CD4-positive, alpha-beta T cell treated with Interleukin-2 at 100 ng/mL for 4 hours (primary cell): ENCODE results near the gene FFAR3.
"Not testable (repeated sequence)": the region's sequence is repeated elsewhere in the genome, so short reads cannot be mapped to it uniquely, and the experiment has no call there.

ENCODE experiments used
- DNase-seq: peaks from one replicate; pipeline ENCODE4 v3.0.0-alpha.2; 2020; ENCODE audit warnings: low spot score

Gene FFAR3

DNA sequence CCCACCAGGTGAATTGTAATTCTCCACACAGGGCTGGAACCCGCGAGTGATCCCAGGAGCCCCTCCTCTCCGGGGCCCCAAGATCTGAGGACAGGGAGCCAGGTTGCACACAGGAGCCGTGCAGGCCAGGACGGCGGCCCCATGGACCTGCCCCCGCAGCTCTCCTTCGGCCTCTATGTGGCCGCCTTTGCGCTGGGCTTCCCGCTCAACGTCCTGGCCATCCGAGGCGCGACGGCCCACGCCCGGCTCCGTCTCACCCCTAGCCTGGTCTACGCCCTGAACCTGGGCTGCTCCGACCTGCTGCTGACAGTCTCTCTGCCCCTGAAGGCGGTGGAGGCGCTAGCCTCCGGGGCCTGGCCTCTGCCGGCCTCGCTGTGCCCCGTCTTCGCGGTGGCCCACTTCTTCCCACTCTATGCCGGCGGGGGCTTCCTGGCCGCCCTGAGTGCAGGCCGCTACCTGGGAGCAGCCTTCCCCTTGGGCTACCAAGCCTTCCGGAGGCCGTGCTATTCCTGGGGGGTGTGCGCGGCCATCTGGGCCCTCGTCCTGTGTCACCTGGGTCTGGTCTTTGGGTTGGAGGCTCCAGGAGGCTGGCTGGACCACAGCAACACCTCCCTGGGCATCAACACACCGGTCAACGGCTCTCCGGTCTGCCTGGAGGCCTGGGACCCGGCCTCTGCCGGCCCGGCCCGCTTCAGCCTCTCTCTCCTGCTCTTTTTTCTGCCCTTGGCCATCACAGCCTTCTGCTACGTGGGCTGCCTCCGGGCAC, 6.7 kb upstream of the FFAR3 start:
- no peak for DNase-seq

DNA sequence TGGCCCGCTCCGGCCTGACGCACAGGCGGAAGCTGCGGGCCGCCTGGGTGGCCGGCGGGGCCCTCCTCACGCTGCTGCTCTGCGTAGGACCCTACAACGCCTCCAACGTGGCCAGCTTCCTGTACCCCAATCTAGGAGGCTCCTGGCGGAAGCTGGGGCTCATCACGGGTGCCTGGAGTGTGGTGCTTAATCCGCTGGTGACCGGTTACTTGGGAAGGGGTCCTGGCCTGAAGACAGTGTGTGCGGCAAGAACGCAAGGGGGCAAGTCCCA, 6.1 kb upstream of the FFAR3 start:
- no peak for DNase-seq

DNA sequence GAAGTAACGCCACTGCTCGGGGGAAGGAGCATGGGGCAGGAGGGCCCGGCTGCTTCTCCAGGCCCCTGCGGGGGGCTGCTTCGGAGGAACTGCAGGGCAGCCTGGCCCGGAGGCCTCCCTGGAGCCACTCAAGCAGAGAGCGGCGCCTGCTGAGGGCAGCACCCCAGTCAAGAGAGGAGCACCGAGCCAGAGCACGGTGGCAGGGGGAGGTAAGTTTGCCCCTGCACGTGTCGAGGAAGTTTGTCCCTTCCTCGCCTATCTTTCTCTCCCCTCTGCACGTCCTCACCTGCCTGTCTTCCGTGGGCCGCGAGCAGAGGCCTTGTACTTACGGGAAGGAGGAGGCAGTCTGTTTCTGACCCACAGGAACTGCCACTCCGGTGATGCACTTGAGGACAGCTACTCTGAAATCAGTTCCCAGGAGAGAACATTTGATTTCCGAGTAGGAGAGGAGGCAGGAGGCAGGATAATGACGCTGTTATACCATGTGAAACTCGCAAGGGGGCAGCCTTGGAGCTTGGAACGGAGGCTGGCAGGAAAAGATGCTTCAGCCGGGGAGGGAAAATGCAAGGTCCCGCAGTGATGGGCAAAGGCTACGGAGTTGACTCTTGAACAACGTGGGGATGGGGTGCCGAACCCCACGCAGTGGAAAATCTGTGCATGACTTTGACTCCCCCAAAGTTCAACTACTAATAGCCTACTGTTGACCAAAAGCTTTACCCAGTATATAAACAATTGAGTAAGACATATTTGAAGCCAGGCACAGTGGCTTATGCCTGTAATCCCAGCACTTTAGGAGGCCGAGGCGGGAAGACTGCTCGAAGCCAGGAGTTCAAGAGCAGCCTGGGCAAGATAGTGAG, 5.6 kb upstream of the FFAR3 start:
- DNase-seq = peak; percentile 76

DNA sequence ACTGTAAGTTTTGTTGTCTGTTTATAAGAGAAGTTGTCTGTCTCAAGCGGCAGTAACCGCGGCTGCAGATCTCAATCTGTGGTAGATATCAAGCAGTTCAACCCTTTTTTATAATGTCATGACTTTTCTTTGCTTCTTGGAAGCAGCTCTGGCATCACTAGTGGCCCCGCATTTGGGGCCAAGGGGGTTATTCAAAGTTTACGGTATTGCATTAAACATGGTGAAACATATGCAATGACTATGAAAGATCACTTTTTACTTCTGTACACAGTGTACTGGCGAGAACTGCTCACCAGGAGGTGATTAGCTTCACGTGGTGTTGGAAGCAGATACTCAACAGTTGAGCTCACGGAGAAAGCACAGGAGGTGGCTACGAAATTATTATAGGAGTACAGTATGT, 4.6 kb upstream of the FFAR3 start:
- no peak for DNase-seq

DNA sequence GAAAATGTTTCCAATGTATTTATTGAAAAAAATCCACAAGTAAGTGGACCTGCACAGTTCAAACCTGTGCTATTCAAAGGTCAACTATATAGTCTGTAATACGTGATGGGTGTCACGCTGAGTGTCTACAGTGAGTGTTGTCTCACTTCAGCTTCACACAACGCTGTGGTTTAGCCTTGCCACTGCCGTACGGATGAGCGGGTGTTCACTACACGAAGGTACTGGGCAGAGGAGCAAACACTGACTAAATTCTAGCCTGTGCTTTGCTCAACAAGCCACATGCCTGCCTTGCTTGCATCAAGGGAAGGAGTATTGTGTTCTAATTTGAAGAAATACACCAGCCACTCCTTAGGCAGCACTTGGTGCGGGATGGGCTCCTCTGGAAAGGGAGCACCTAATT, 3.4 kb upstream of the FFAR3 start:
- DNase-seq = no peak

DNA sequence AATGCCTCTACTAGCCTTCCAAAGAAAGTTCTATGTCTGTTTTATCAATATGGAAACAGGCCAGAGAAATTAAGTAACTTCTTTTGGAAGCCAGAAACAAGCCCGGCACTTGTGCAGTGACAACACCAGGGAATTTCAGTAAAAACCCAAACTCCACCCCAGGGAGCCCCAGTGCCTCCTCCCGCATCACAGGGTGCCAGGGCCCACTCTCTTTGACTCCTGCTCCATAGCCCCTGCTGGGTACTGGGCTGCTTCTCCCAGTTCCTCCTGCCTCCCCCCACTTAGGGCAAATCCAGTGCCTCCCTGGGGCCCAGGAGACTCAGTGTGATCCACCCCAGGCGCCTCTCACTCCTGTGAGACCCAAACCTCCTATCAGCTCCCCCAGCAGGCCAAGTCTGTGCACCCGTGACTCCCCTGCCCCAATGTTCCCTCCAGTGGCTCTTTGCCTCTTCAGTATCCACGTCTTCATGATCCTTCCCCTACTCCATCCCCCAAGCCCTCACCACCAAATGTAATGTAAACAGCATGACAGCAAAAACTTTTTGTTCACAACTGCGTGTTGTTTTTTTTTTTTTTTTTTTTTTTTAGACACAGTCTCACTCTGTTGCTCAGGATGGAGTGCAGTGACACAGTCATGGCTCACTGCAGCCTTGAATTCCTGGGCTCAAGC, 2.3 kb upstream of the FFAR3 start:
- no peak for DNase-seq

DNA sequence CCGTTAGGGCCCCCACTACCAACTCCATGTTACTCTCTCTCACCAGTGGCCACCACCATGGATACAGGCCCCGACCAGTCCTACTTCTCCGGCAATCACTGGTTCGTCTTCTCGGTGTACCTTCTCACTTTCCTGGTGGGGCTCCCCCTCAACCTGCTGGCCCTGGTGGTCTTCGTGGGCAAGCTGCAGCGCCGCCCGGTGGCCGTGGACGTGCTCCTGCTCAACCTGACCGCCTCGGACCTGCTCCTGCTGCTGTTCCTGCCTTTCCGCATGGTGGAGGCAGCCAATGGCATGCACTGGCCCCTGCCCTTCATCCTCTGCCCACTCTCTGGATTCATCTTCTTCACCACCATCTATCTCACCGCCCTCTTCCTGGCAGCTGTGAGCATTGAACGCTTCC, 574 bp downstream of the FFAR3 start:
- DNase-seq = not testable (repeated sequence)

DNA sequence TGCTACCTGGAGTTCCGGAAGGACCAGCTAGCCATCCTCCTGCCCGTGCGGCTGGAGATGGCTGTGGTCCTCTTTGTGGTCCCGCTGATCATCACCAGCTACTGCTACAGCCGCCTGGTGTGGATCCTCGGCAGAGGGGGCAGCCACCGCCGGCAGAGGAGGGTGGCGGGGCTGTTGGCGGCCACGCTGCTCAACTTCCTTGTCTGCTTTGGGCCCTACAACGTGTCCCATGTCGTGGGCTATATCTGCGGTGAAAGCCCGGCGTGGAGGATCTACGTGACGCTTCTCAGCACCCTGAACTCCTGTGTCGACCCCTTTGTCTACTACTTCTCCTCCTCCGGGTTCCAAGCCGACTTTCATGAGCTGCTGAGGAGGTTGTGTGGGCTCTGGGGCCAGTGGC, 1.1 kb downstream of the FFAR3 start:
- not testable (repeated sequence) for DNase-seq

DNA sequence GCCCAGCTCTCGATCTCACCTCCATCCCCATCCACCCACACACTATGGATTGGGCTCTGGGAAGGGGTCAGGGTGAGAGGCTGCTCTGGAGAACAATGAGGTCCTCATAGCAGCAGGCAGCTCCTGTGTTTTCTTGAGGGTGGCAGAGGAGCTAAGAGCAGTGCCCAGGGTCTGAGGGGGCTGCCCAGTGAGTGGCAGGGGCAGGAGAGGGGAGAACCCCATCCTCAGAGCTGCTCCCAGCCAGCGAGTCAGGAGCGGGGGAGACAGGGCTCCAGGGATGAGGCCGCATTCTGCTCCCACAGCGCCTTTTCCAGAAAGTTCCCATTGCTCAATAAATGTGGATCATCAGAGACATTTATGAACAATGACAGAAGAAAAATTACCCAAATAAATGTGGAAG, 1.8 kb downstream of the FFAR3 start:
- DNase-seq = not testable (repeated sequence)

DNA sequence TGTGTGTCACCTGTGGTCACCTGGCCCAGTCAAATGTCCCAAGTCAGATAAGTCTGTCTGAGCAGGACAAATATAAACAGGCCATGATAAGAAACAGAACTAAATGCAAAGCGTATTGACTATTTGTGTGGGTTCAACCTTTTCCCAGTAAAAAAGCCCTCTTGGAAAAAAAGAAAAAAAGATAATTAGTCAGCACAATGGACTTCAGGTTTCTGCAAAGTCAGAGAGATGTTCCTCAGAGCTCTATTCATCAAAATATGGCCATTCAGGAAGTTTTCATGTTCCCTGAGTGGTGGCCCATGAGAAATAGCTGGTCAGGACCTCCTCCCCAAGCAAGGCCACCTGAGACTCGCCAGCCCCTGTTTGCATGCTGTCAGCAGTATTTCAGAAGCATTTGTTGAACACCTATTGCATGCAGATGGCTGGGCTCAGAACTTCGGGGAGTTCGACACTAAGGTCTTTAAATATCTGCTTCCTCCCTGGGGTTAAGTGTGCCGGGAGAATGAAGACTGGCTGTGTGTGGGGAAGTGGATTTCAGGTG, 2.7 kb downstream of the FFAR3 start:
- no peak for DNase-seq

DNA sequence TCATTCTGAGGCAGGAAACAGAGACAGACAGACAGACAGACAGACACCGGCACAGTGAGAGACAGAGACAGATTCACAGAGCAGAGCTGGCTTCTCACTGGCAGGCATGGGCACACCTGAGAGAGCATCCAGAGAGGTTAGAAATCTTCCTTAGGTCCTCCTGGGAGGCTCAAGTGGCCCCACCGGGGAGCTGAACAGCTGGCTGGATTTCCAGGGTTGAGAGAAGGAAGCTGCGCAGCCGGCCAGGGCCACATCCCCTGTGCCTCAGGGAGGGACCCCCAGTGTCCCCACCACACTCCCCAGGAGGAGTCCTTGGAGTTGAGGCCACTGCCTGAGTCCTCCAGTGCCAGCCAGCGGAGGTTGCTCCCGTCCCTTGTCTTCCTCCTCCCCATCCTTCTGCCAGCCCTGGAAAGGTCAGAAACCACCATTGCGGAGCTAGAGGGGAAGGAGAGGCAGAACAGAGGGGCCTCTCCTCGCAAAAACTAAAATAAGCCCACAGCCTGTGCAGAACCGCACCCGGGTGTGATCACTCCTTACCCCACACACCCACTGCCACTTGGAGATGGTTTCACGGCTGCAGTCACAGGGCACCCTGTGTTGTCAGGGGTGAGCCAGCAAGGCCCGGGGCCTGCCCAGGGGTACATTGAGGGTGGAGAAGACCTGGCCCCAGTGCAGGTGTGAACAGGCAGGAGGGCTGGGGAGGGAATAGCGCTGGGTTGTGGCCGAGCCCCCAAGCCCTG, 4.2 kb downstream of the FFAR3 start:
- no peak for DNase-seq

DNA sequence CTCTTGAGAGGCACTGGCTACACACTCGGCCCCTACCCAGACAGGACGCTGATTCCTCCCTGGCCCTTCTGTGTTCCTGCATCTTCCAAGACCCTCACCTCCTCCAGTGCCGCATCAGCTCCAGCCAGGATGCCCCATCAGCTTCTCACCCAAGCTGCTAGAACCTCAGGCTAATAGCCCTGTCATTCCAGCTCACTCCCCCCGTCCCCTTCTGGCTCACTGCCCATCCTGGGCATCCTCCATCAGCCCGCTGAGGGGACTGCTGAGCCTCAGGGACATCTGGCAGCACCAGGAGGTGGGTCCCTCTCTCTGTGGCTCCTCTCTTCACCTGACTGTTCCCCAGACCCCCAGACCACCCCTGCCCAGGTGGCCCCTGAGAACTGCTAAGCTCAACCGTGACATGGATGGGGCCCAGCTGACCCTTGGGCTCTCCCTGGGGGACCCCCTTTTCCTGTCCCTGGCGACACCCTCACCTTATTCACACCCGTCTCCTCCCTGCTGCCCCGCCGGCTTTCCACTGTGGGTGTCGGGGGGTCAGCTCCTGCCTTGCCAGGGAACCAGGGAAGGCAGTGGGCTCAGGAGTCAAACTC, 4.8 kb downstream of the FFAR3 start:
- no peak for DNase-seq

DNA sequence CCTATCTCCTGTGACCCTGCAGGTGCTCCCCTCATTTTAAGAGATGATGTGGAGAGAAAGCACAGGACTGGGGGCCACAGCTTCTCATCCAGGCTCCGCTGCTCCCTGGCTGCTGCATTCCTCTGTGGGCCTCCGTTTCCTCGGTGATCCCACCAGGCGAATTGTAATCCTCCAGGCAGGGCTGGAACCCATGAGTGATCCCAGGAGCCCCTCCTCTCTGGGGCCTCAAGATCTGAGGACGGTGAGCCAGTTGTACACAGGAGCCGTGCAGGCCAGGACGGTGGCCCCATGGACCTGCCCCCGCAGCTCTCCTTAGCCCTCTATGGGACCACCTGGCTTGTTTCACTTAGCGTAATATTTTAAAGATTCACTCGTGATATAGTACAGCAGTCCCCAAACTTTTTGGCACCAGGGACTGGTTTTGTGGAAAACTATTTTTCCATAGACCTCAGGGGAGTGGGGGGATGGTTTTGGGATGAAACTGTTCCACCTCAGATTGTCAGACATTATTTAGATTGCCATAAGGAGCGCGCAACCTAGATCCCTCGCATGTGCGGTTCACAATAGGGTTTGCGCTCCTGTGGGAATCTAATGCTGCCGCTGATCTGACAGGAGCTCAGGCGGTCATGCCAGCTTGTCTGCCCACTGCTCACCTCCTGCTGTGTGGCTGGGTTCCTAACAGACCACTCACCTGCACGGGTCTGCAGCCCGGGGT, 5.6 kb downstream of the FFAR3 start:
- DNase-seq = no peak

DNA sequence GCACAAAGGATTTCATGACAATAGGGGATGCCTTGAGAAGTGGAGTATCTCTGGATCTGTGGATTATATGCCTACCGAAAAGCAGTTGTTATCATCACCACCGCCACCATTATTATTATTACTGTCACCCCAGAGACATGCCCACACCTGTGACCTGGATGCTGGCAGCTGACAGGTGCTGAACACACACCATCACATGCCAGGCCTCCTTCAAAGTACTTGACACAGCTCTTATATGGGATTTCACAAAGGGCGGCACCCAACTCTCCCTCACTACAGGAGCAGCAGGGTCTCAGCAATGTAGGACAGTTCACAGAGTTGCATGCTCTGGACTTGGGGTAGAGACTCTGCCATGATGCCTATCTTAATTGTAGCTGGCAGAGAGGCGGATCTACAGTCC, 7.0 kb downstream of the FFAR3 start:
- DNase-seq = no peak

DNA sequence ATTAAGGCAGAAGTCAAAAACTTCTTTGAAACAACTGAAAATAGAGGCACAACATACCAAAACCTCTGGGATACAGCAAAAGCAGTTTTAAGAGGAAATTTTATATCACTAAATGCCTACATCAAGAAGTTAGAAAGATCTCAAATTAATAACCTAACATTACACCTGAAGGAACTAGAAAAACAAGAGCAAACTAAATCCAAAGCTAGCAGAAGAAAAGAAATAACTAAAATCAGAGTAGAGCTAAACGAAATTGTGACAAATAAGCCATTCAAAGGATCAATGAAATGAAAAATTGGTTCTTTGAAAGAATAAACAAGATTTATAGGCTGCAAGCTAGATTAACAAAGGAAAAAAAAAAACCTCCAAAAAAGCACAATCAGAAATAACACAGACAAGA, 10.1 kb downstream of the FFAR3 start:
- DNase-seq = no peak

DNA sequence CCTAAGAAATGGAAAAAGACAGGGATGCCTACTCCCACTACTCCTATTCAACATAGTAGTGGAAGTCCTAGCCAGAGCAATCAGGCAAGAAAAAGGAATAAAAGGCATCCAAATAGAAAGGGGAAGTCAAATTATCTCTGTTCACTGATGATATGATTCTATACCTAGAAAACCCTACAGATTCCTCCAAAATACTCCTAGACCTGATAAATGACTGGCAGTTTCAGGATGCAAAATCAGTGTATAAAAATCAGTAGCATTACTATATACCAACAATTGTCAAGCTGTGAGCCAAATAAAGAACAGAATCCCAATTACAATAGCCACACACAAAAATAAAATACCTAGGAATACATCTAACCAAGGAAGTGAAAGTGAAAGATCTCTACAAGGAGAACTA, 11.3 kb downstream of the FFAR3 start:
- DNase-seq = no peak

DNA sequence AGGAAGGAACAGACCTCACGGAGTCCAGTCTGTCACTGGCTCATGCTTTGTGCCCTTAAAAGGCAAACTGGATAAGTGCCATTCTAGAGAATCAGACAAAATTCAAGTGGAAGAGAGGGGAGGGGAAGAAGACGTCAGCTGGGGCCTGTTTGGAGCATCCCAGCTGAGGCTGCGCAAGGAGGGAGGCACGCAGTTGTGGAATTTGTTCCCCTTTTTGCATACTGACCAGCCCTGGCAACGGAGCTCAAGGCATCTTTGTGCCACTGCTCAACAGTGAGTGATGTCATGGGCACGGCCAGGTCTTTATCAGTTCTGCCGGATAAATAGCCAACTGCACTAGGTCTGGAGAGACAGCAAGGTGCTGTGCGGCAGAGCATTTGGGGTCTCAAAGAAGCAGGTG, 12.5 kb downstream of the FFAR3 start, which contains the start of gene GPR42:
GPR42 (plus strand) TSS at position 347 of the 400 bp plus-strand sequence. CDS start 292 bp downstream, outside the sequence.
- DNase-seq = no peak

DNA sequence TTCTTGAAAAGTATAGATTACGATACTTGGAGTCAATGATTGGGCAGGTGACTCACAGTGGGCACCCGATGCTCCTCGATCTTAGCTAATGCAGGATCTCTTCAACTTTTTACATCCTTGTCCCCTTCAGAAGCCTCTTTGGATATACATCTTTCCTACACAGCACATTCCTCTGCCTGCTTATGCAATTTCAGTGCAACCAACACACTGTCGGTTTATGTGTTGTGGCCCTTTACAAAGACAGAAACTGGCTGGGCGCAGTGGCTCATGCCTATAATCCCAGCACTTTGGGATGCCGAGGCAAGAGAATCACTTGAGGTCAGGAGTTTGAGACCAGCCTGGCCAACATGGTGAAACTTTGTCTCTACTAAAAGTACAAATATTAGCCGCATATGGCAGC, 15.2 kb downstream of the FFAR3 start:
- no peak for DNase-seq

DNA sequence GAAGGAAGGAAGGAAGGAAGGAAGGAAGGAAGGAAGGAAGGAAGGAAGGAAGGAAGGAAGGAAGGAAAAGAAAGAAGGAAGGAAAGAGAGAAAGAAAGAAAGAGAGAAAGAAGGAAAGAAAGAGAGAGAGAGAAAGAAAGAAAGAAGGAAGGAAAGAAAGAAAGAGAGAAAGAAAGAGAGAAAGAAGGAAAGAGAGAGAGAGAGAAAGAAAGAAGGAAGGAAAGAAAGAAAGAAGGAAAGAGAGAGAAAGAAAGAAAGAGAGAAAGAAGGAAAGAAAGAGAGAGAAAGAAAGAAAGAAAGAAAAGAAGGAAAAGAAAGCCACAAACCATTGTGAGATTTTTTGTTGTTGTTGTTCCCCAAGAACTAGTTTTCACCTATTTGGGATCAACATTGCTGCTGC, 15.8 kb downstream of the FFAR3 start:
- DNase-seq = not testable (repeated sequence)

DNA sequence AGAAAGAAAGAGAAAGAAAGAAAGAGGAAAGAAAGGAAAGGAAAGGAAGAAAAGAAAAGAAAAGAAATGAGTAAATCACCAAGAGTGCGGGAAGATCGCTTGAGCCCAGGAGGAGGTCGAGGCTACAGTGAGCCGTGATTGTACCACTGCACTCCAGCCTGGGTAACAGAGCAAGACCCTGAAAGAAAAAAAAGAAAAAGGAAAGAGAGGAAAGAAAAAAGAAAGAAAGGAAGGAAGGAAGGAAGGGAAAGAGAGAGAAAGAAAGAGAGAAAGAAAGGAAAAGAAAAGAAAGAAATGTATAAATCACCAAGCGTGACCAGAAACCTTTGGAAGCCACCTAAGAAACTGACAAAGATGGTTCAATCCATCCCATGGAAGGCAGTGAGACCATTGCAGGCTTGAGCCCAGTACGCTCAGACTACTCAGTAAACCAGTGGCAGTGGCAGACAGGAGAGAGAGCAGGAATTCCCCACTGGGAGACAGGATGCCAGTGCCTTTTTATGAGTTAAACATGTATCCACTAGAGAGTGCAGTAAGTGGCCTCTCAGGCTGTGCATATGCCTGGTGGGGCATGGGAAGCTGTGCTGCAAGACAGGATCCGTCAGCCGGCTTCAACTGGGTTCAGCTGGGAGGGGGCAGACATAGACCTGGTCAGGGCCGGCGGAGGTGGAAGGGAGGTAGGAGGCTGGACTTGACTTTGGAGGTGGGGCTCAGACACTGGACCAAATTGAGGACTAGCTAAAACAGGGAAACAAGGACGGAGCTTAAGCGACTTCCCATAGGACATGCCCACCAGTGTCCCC, 17.4 kb downstream of the FFAR3 start:
- DNase-seq = no peak
